ENCODE measurements around the gene MEIS3. TPM values are rescaled to one million over a fixed set of nuclear protein-coding genes. Genes with fewer than 3 reads are reported as not detected.

MEIS3 gene
- total RNA-seq = 48.1 and 65.3 TPM in 2 replicates

DNA sequence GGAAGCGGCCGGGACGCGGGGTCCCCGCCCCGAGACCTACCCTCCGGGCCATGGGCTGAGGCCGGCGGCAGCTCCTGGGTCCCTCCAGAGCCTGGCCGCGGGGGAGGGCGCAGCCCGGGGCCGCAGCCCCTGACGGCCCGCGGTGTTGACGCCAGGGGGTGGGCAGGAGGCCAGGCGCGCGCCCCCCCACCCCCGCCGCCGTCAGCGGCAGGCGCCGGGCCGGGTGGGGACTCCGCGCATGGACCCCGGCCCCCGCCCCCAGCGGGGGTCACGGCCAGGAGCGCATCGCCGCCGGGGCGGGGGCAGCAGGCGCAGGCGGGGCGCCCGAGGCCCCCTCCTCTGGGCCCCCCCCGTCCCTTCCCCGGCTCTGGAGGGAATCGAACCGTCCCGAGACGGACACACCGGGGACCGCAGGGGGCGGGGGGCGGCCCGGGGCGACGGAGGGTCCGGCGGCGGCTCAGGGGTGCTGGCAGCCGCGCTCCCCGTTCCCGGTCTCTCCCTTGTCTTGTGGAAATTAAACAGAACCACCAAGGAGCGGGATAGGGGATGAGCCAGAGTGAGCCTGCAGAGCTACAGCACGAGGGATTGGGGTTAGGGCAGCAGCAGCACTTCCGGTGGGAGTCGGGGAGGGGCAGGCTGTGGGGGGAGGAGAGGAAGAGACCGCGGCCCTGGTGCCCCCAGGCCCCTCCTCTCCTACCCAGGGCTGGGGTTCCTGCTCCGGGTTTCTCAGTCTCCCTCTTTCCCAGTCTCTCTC is at the start of gene MEIS3:
TSS of gene MEIS3 (minus strand) at position 498 of the 754 bp plus-strand sequence. CDS start at position 52, 446 bp downstream.

Other genes starting within 250 kb of the MEIS3 start
- 4.0 and 5.8 TPM in 2 replicates for gene BBC3, start 188.3 kb downstream of the MEIS3 start, total RNA-seq
- 19.7 and 21.7 TPM in 2 replicates for gene CCDC9, start 163.0 kb downstream of the MEIS3 start, total RNA-seq
- gene INAFM1, start 144.6 kb downstream of the MEIS3 start, total RNA-seq = 6.2 and 9.9 TPM in 2 replicates
- gene C5AR1, start 109.7 kb downstream of the MEIS3 start, total RNA-seq = 0.18 and 0.49 TPM in 2 replicates
- gene C5AR2, start 87.4 kb downstream of the MEIS3 start, total RNA-seq = not detected in 2 replicates
- 7.8 and 8.8 TPM in 2 replicates for gene DHX34, start 70.2 kb downstream of the MEIS3 start, total RNA-seq
- under 0.01 and 0.32 TPM in 2 replicates for gene SLC8A2, start 52.4 kb upstream of the MEIS3 start, total RNA-seq
- gene KPTN, start 64.7 kb upstream of the MEIS3 start, total RNA-seq = 3.7 and 9.0 TPM in 2 replicates
- 97.8 and 147 TPM in 2 replicates for gene NAPA, start 95.5 kb upstream of the MEIS3 start, total RNA-seq
- gene ZNF541, start 153.6 kb upstream of the MEIS3 start, total RNA-seq = under 0.01 and 1.1 TPM in 2 replicates
- 1.1 and 1.3 TPM in 2 replicates for gene BICRA, start 189.6 kb upstream of the MEIS3 start, total RNA-seq